LHCN-M2 (cell line): ENCODE results near the gene NXN. TPM values are rescaled to one million over a fixed set of nuclear protein-coding genes. Genes with fewer than 3 reads are reported as not detected.
"Not testable (repeated sequence)": the region's sequence is repeated elsewhere in the genome, so short reads cannot be mapped to it uniquely, and the experiment has no call there.

ENCODE experiments used
- DNase-seq: peaks from one replicate; pipeline ENCODE4 v3.0.0-alpha.2; 2012; ENCODE audit warnings: low read depth
- total RNA-seq: library from RNA; depleted of rRNA; stranded (reverse); fragments of >200 nt; gene quantifications from 2 replicates; pipeline ENCODE4 v1.2.3, GENCODE V29; 2014

NXN gene
- total RNA-seq, 1 experiment from 2014 or later = 12.9 TPM

GRCh38 chr17:835263-835662 lies 144.3 kb downstream of the NXN start:
- peak; percentile 98 for DNase-seq

GRCh38 chr17:834136-834535 lies 145.4 kb downstream of the NXN start:
- no peak for DNase-seq

- no peak for DNase-seq
These were observed 148.6 kb downstream of the NXN start for GRCh38 chr17:830950-831349.

GRCh38 chr17:830381-830780 lies 149.2 kb downstream of the NXN start:
- no peak for DNase-seq

GRCh38 chr17:829614-830013 lies 150.0 kb downstream of the NXN start:
- DNase-seq = not testable (repeated sequence)

- DNase-seq = peak; percentile 26
These were observed 150.8 kb downstream of the NXN start for GRCh38 chr17:828761-829160.

GRCh38 chr17:826778-827177 lies 152.8 kb downstream of the NXN start:
- no peak for DNase-seq

GRCh38 chr17:825216-825615 lies 154.4 kb downstream of the NXN start:
- no peak for DNase-seq

GRCh38 chr17:824378-824777 lies 155.2 kb downstream of the NXN start:
- DNase-seq = no peak

GRCh38 chr17:823501-823902 lies 156.1 kb downstream of the NXN start:
- DNase-seq = no peak

- DNase-seq = no peak
These were observed 160.3 kb downstream of the NXN start for GRCh38 chr17:819251-819650.

GRCh38 chr17:814371-814770 lies 165.2 kb downstream of the NXN start:
- DNase-seq = no peak

GRCh38 chr17:812638-813204 lies 166.9 kb downstream of the NXN start:
- DNase-seq = no peak

GRCh38 chr17:811051-811784 lies 168.4 kb downstream of the NXN start:
- no peak for DNase-seq

- no peak for DNase-seq
These were observed 171.9 kb downstream of the NXN start for GRCh38 chr17:807523-808294.

- DNase-seq = no peak
These were observed 172.6 kb downstream of the NXN start for GRCh38 chr17:806781-807522.

- no peak for DNase-seq
These were observed 173.2 kb downstream of the NXN start for GRCh38 chr17:806346-806745.

- not testable (repeated sequence) for DNase-seq
These were observed 173.7 kb downstream of the NXN start for GRCh38 chr17:805886-806285.

- no peak for DNase-seq
These were observed 174.8 kb downstream of the NXN start for GRCh38 chr17:804541-805435.

- DNase-seq = no peak
These were observed 176.4 kb downstream of the NXN start for GRCh38 chr17:802901-803881.
